ENCODE data around the gene TK1. TPM values are rescaled to one million over a fixed set of nuclear protein-coding genes. Genes with fewer than 3 reads are reported as not detected.

Gene TK1
- total RNA-seq, 2 donors from 2014 or later: 81.0 to 97.4 TPM

DNA sequence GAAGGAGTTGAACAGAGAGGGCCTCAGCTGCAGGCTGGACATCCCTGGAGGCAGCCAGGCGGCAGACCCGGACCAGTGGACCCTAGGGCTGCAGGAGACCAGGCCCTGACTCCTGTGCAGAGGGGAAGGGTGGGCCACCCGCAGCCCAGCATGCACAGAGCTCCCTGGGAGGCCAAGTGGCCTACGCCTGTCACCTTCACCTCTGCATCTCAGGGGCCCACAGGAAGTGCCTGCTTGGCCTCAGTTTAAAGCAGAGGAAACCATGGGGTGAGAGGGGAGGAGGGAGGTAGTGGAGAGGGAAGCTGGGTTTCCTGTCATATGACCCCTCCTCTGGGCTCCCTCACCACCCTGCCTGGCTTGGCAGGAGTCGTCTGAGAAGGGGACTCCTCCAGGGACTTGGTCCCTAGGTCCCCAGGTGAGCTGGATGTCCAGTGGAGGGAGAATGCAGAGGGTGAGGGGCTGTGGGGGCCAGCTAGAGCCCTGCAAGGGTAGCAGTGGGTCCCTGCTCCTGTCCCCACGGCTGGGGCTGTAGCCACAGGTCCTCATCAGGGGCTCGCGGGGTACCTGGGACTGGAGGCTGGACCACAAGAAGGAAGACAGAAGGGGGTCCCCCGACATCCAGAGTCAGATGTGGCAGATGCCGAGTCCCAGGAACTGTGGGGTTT lies 56.3 kb downstream of the TK1 start, which contains the start of gene TMC8:
TMC8 (plus strand) TSS at position 335 of the 665 bp plus-strand sequence. CDS start 818 bp downstream, outside the sequence.
- Histone ChIP-seq H3K4me3 (ENCODE audit: low read length) (no peak within 1 kb of the TSS), H3K27ac (ENCODE audit: low read depth, low read length) (no peak within 1 kb of the TSS), H3K4me1 (ENCODE audit: control insufficient read depth, insufficient read depth, low read length) (peaks cover 5% of the 10 kb centered on the region), H3K9ac (ENCODE audit: extremely low read depth, low read length, poor library complexity, severe bottlenecking) (no peak within 1 kb of the TSS), H3K27me3 (ENCODE audit: control insufficient read depth, insufficient read depth, low read length, poor library complexity, severe bottlenecking) (peaks cover 7% of the 10 kb centered on the region), H3K9me3 (ENCODE audit: control insufficient read depth, low read length) (no peaks in the 10 kb centered on the region), H3K36me3 (ENCODE audit: control insufficient read depth, insufficient read depth, low read length) (peaks cover 3% of the 10 kb centered on the region)
- H3K27ac Mint-ChIP-seq: no peak within 1 kb of the TSS
- H3K9me3 Mint-ChIP-seq: no peaks in the 10 kb centered on the region
- peak; percentile 83 for DNase-seq
- H3K27me3 Mint-ChIP-seq (ENCODE audit: insufficient read depth): peaks cover 24% of the 10 kb centered on the region
- H3K36me3 Mint-ChIP-seq (ENCODE audit: low read depth): peaks cover 1% of the 10 kb centered on the region
- WGBS, 2 experiments (ENCODE audit: insufficient coverage in 1 of 2, insufficient read length in 1 of 2): 84 to 86% methylated on average over 5 to 10 of the region's 10 CpGs
- peaks cover 21% of the 10 kb centered on the region for H3K4me1 Mint-ChIP-seq
- H3K4me3 Mint-ChIP-seq: peak within 1 kb of the TSS; percentile 44
- TF ChIP-seq, protein P1, sequence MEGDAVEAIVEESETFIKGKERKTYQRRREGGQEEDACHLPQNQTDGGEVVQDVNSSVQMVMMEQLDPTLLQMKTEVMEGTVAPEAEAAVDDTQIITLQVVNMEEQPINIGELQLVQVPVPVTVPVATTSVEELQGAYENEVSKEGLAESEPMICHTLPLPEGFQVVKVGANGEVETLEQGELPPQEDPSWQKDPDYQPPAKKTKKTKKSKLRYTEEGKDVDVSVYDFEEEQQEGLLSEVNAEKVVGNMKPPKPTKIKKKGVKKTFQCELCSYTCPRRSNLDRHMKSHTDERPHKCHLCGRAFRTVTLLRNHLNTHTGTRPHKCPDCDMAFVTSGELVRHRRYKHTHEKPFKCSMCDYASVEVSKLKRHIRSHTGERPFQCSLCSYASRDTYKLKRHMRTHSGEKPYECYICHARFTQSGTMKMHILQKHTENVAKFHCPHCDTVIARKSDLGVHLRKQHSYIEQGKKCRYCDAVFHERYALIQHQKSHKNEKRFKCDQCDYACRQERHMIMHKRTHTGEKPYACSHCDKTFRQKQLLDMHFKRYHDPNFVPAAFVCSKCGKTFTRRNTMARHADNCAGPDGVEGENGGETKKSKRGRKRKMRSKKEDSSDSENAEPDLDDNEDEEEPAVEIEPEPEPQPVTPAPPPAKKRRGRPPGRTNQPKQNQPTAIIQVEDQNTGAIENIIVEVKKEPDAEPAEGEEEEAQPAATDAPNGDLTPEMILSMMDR (conservative IDR thresholded peaks at IDR 0.05): no peak

- WGBS, 2 experiments (ENCODE audit: insufficient coverage in 1 of 2, insufficient read length in 1 of 2): 92% methylated on average over 2 to 5 of the region's 5 CpGs
- no peak overlapping the region for H3K27ac Mint-ChIP-seq
- H3K4me3 Mint-ChIP-seq: no peak overlapping the region
- Histone ChIP-seq H3K27me3 (ENCODE audit: control insufficient read depth, insufficient read depth, low read length, poor library complexity, severe bottlenecking) (peaks cover 7% of the 10 kb centered on the region), H3K36me3 (ENCODE audit: control insufficient read depth, insufficient read depth, low read length) (peaks cover 3% of the 10 kb centered on the region), H3K4me3 (ENCODE audit: low read length) (no peak overlapping the region), H3K9me3 (ENCODE audit: control insufficient read depth, low read length) (no peaks in the 10 kb centered on the region), H3K27ac (ENCODE audit: low read depth, low read length) (no peak overlapping the region), H3K4me1 (ENCODE audit: control insufficient read depth, insufficient read depth, low read length) (peaks cover 5% of the 10 kb centered on the region), H3K9ac (ENCODE audit: extremely low read depth, low read length, poor library complexity, severe bottlenecking) (no peak overlapping the region)
- peaks cover 22% of the 10 kb centered on the region for H3K27me3 Mint-ChIP-seq (ENCODE audit: insufficient read depth)
- peaks cover 1% of the 10 kb centered on the region for H3K36me3 Mint-ChIP-seq (ENCODE audit: low read depth)
- TF ChIP-seq, protein P1 (conservative IDR thresholded peaks at IDR 0.05): no peak
- H3K4me1 Mint-ChIP-seq: peaks cover 21% of the 10 kb centered on the region
- no peaks in the 10 kb centered on the region for H3K9me3 Mint-ChIP-seq
- no peak for DNase-seq
Measured at GRCh38 chr17:78130090-78130436, 56.8 kb downstream of the TK1 start.

GRCh38 chr17:78129351-78130089 lies 57.3 kb downstream of the TK1 start:
- peak; percentile 70 for DNase-seq
- TF ChIP-seq, protein P1 (conservative IDR thresholded peaks at IDR 0.05): no peak
- H3K9ac ChIP-seq (ENCODE audit: extremely low read depth, low read length, poor library complexity, severe bottlenecking): no peak overlapping the region
- H3K4me1 ChIP-seq (ENCODE audit: control insufficient read depth, insufficient read depth, low read length): peaks cover 5% of the 10 kb centered on the region
- Mint-ChIP-seq H3K4me3 (peak overlapping the region; percentile 83), H3K4me1 (peaks cover 21% of the 10 kb centered on the region), H3K9me3 (no peaks in the 10 kb centered on the region), H3K36me3 (ENCODE audit: low read depth) (peaks cover 1% of the 10 kb centered on the region), H3K27ac (peak overlapping the region; percentile 92), H3K27me3 (ENCODE audit: insufficient read depth) (peaks cover 22% of the 10 kb centered on the region)
- H3K27me3 ChIP-seq (ENCODE audit: control insufficient read depth, insufficient read depth, low read length, poor library complexity, severe bottlenecking): peaks cover 7% of the 10 kb centered on the region
- H3K36me3 ChIP-seq (ENCODE audit: control insufficient read depth, insufficient read depth, low read length): peaks cover 3% of the 10 kb centered on the region
- peak overlapping the region; percentile 78 for H3K4me3 ChIP-seq (ENCODE audit: low read length)
- 89 to 91% methylated on average over 3 to 4 of the region's 4 CpGs for WGBS, 2 experiments (ENCODE audit: insufficient coverage in 1 of 2, insufficient read length in 1 of 2)
- no peak overlapping the region for H3K27ac ChIP-seq (ENCODE audit: low read depth, low read length)
- no peaks in the 10 kb centered on the region for H3K9me3 ChIP-seq (ENCODE audit: control insufficient read depth, low read length)

Data from endodermal cell (in vitro differentiated cells).